GM12801 (cell line): Measurements from ENCODE around the gene SPRN.

Source experiments
- CTCF ChIP-seq: IDR thresholded peaks from one replicate; pipeline ENCODE4 v1.5.1; 2011; ENCODE audit warnings: control low read depth; ENCODE audit not compliant: insufficient read length; ENCODE audit errors: extremely low read depth

SPRN gene

GRCh38 chr10:133445268-133445732 lies 20.9 kb upstream of the SPRN start:
- no peak for TF ChIP-seq CTCF

- no peak for TF ChIP-seq CTCF
Observed at GRCh38 chr10:133444342-133445267, 20.2 kb upstream of the SPRN start.

- TF ChIP-seq CTCF: no peak
Observed at GRCh38 chr10:133442967-133443924, 18.8 kb upstream of the SPRN start.

GRCh38 chr10:133442191-133442966 lies 18.0 kb upstream of the SPRN start:
- no peak for TF ChIP-seq CTCF

GRCh38 chr10:133441780-133442179 lies 17.4 kb upstream of the SPRN start:
- TF ChIP-seq CTCF: no peak

- TF ChIP-seq CTCF: no peak
Observed at GRCh38 chr10:133440633-133441285, 16.3 kb upstream of the SPRN start.
